ENCODE measurements around the gene TRPM3. TPM values are rescaled to one million over a fixed set of nuclear protein-coding genes. Genes with fewer than 3 reads are reported as not detected.
"Not testable (repeated sequence)": the region's sequence is repeated elsewhere in the genome, so short reads cannot be mapped to it uniquely, and the experiment has no call there.

Gene TRPM3
- total RNA-seq, 2 experiments from 2014 or later = not detected

GRCh38 chr9:70747261-70747718 is 374.1 kb downstream of the TRPM3 start:
- POLR2A ChIA-PET = no interaction called here
- no peak overlapping the region for H3K4me3 Mint-ChIP-seq

GRCh38 chr9:70746760-70747159 is 374.7 kb downstream of the TRPM3 start:
- ChIA-PET POLR2A (no interaction called here), CTCF (no interaction called here)
- Mint-ChIP-seq H3K27ac (no peak overlapping the region), H3K27me3 (peaks cover 2% of the 10 kb centered on the region), H3K4me3 (no peak overlapping the region), H3K36me3 (no peaks in the 10 kb centered on the region), H3K4me1 (ENCODE audit: low read depth) (no peaks in the 10 kb centered on the region), H3K9me3 (no peaks in the 10 kb centered on the region)
- intact Hi-C loops (cut with micrococcal nuclease) = no loop called here
- DNase-seq = no peak

More at GRCh38 chr9:70747261-70747718, 374.1 kb downstream of the TRPM3 start:
- CTCF ChIA-PET = no interaction called here
- DNase-seq = no peak
- intact Hi-C loops (cut with micrococcal nuclease) = no loop called here
- H3K27ac Mint-ChIP-seq = no peak overlapping the region
- peaks cover 2% of the 10 kb centered on the region for H3K27me3 Mint-ChIP-seq
- no peaks in the 10 kb centered on the region for H3K4me1 Mint-ChIP-seq (ENCODE audit: low read depth)
- no peaks in the 10 kb centered on the region for H3K9me3 Mint-ChIP-seq
- H3K36me3 Mint-ChIP-seq = no peaks in the 10 kb centered on the region

- no peaks in the 10 kb centered on the region for H3K4me1 Mint-ChIP-seq (ENCODE audit: low read depth)
- H3K27ac Mint-ChIP-seq = no peak overlapping the region
- peaks cover 2% of the 10 kb centered on the region for H3K27me3 Mint-ChIP-seq
- H3K36me3 Mint-ChIP-seq = no peaks in the 10 kb centered on the region
- intact Hi-C loops (cut with micrococcal nuclease) = no loop called here
- ChIA-PET POLR2A (no interaction called here), CTCF (no interaction called here)
- H3K4me3 Mint-ChIP-seq = no peak overlapping the region
- DNase-seq = no peak
- no peaks in the 10 kb centered on the region for H3K9me3 Mint-ChIP-seq
These were observed 375.1 kb downstream of the TRPM3 start for GRCh38 chr9:70746316-70746715.

GRCh38 chr9:70724794-70725193 is 396.6 kb downstream of the TRPM3 start:
- intact Hi-C loops (cut with micrococcal nuclease); DNase-seq; H3K36me3 Mint-ChIP-seq; H3K27me3 Mint-ChIP-seq; H3K4me3 Mint-ChIP-seq; POLR2A ChIA-PET; CTCF ChIA-PET; H3K9me3 Mint-ChIP-seq; H3K4me1 Mint-ChIP-seq (ENCODE audit: low read depth); H3K27ac Mint-ChIP-seq: not testable (repeated sequence)

- H3K4me3 Mint-ChIP-seq; H3K36me3 Mint-ChIP-seq; H3K4me1 Mint-ChIP-seq (ENCODE audit: low read depth); DNase-seq; intact Hi-C loops (cut with micrococcal nuclease); H3K9me3 Mint-ChIP-seq; POLR2A ChIA-PET; H3K27ac Mint-ChIP-seq; H3K27me3 Mint-ChIP-seq; CTCF ChIA-PET: not testable (repeated sequence)
These were observed 397.4 kb downstream of the TRPM3 start for GRCh38 chr9:70724025-70724424.

- H3K36me3 Mint-ChIP-seq; intact Hi-C loops (cut with micrococcal nuclease); POLR2A ChIA-PET; DNase-seq; H3K4me1 Mint-ChIP-seq (ENCODE audit: low read depth); H3K27me3 Mint-ChIP-seq; CTCF ChIA-PET; H3K9me3 Mint-ChIP-seq; H3K27ac Mint-ChIP-seq; H3K4me3 Mint-ChIP-seq: not testable (repeated sequence)
These were observed 414.6 kb downstream of the TRPM3 start for GRCh38 chr9:70706797-70707196.

- intact Hi-C loops (cut with micrococcal nuclease) = no loop called here
- POLR2A ChIA-PET = no interaction called here
- H3K4me3 Mint-ChIP-seq = no peak overlapping the region
These were observed 420.3 kb downstream of the TRPM3 start for GRCh38 chr9:70701163-70701562.

GRCh38 chr9:70696694-70697335 is 424.6 kb downstream of the TRPM3 start:
- H3K4me1 Mint-ChIP-seq (ENCODE audit: low read depth) = no peaks in the 10 kb centered on the region
- no peak overlapping the region for H3K4me3 Mint-ChIP-seq
- H3K27me3 Mint-ChIP-seq = peaks cover 5% of the 10 kb centered on the region
- no peak for DNase-seq
- ChIA-PET POLR2A (no interaction called here), CTCF (no interaction called here)
- no peaks in the 10 kb centered on the region for H3K9me3 Mint-ChIP-seq
- H3K27ac Mint-ChIP-seq = no peak overlapping the region
- intact Hi-C loops (cut with micrococcal nuclease) = no loop called here
- no peaks in the 10 kb centered on the region for H3K36me3 Mint-ChIP-seq

More at GRCh38 chr9:70701163-70701562, 420.3 kb downstream of the TRPM3 start:
- Mint-ChIP-seq H3K4me1 (ENCODE audit: low read depth) (no peaks in the 10 kb centered on the region), H3K9me3 (no peaks in the 10 kb centered on the region), H3K36me3 (no peaks in the 10 kb centered on the region), H3K27me3 (no peaks in the 10 kb centered on the region), H3K27ac (no peak overlapping the region)
- CTCF ChIA-PET = no interaction called here
- DNase-seq = no peak

- Mint-ChIP-seq H3K4me3 (no peak overlapping the region), H3K4me1 (ENCODE audit: low read depth) (no peaks in the 10 kb centered on the region), H3K27ac (no peak overlapping the region), H3K36me3 (no peaks in the 10 kb centered on the region), H3K27me3 (peaks cover 5% of the 10 kb centered on the region), H3K9me3 (no peaks in the 10 kb centered on the region)
- CTCF ChIA-PET = no interaction called here
- POLR2A ChIA-PET = no interaction called here
- intact Hi-C loops (cut with micrococcal nuclease) = no loop called here
- DNase-seq = no peak
These were observed 426.7 kb downstream of the TRPM3 start for GRCh38 chr9:70694758-70695157.

- H3K27me3 Mint-ChIP-seq = peaks cover 5% of the 10 kb centered on the region
- H3K36me3 Mint-ChIP-seq = no peaks in the 10 kb centered on the region
- H3K4me3 Mint-ChIP-seq = no peak overlapping the region
- DNase-seq = no peak
- H3K4me1 Mint-ChIP-seq (ENCODE audit: low read depth) = no peaks in the 10 kb centered on the region
- H3K9me3 Mint-ChIP-seq = no peaks in the 10 kb centered on the region
- no peak overlapping the region for H3K27ac Mint-ChIP-seq
- ChIA-PET POLR2A (no interaction called here), CTCF (no interaction called here)
- intact Hi-C loops (cut with micrococcal nuclease) = no loop called here
These were observed 428.2 kb downstream of the TRPM3 start for GRCh38 chr9:70693186-70693585.

- Mint-ChIP-seq H3K9me3 (no peaks in the 10 kb centered on the region), H3K27ac (no peak overlapping the region), H3K36me3 (no peaks in the 10 kb centered on the region), H3K4me1 (ENCODE audit: low read depth) (no peaks in the 10 kb centered on the region), H3K4me3 (no peak overlapping the region), H3K27me3 (peaks cover 5% of the 10 kb centered on the region)
- ChIA-PET CTCF (no interaction called here), POLR2A (no interaction called here)
- intact Hi-C loops (cut with micrococcal nuclease) = no loop called here
- no peak for DNase-seq
These were observed 429.0 kb downstream of the TRPM3 start for GRCh38 chr9:70692431-70692830.

GRCh38 chr9:70688704-70689103 is 432.7 kb downstream of the TRPM3 start:
- peaks cover 7% of the 10 kb centered on the region for H3K27me3 Mint-ChIP-seq

GRCh38 chr9:70683841-70684240 is 437.6 kb downstream of the TRPM3 start:
- H3K4me3 Mint-ChIP-seq = no peak overlapping the region
- POLR2A ChIA-PET = no interaction called here

More at GRCh38 chr9:70688704-70689103, 432.7 kb downstream of the TRPM3 start:
- CTCF ChIA-PET = interaction anchor here (0.5 kb wide), 1 partner anchor 1365 kb away, joined by 4 read pairs; no protein-coding TSS in a partner anchor
- H3K27ac Mint-ChIP-seq = no peak overlapping the region
- POLR2A ChIA-PET = no interaction called here
- intact Hi-C loops (cut with micrococcal nuclease) = no loop called here
- DNase-seq = no peak
- no peaks in the 10 kb centered on the region for H3K4me1 Mint-ChIP-seq (ENCODE audit: low read depth)
- no peaks in the 10 kb centered on the region for H3K36me3 Mint-ChIP-seq
- no peaks in the 10 kb centered on the region for H3K9me3 Mint-ChIP-seq
- H3K4me3 Mint-ChIP-seq = no peak overlapping the region

More at GRCh38 chr9:70683841-70684240, 437.6 kb downstream of the TRPM3 start:
- Mint-ChIP-seq H3K27me3 (peaks cover 2% of the 10 kb centered on the region), H3K9me3 (no peaks in the 10 kb centered on the region), H3K27ac (no peak overlapping the region), H3K4me1 (ENCODE audit: low read depth) (no peaks in the 10 kb centered on the region), H3K36me3 (no peaks in the 10 kb centered on the region)
- intact Hi-C loops (cut with micrococcal nuclease) = no loop called here
- no peak for DNase-seq
- CTCF ChIA-PET = no interaction called here
